IMR-90 (cell line): ENCODE results near the gene RTL5.

Experiments used
- CTCF ChIP-seq: conservative IDR thresholded peaks from 2 replicates; pipeline ENCODE4 v1.5.1; 2012; ENCODE audit warnings: mild to moderate bottlenecking, low read depth, low read length, improper control_type of control experiment
- POLR2A ChIP-seq: IDR thresholded peaks from 2 replicates; pipeline ENCODE4 v1.6.1; 2012; ENCODE audit warnings: mild to moderate bottlenecking, low read depth, low read length
- RCOR1 ChIP-seq: IDR thresholded peaks from 2 replicates; pipeline ENCODE4 v1.6.1; 2012; ENCODE audit warnings: mild to moderate bottlenecking, low read length, improper control_type of control experiment; ENCODE audit not compliant: insufficient replicate concordance

- TF ChIP-seq CTCF (no peak), POLR2A (no peak; the same call in 1 of the 2 replicates), RCOR1 (no peak)
Measured at GRCh38 chrX:72131317-72132294, at the start of gene RTL5.
